NCI-H187 treated with DMSO at 0.1 percent for 48 hours (cell line): ENCODE measurements around the gene PEPD.

ENCODE experiments used
- DNase-seq: peaks from one replicate; lab custom pipeline; 2025; lab: John Stamatoyannopoulos, UW

The PEPD gene

GRCh38 chr19:33383720-33384292 lies 137.8 kb downstream of the PEPD start:
- no peak for DNase-seq

GRCh38 chr19:33382982-33383381 lies 138.6 kb downstream of the PEPD start:
- no peak for DNase-seq

DNA sequence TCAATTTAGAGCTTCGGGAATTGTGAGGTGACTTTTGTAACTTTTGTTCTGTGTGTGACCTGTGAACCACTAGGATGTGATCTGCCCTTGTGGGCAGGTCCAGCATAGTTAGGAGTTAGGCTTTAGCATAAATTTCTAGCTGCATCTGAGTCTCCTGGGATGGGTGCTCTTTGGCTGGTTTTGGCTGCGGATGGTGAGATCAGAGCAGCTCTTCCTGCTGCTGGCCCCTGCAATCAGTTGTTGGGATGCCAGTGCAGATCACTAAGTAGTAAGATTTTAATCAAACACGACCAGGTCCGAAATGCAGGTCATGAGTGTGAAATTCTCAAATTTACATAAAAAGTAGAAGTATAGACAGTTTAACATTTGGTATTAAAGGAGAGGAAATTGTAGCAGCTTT lies 139.6 kb downstream of the PEPD start:
- no peak for DNase-seq

DNA sequence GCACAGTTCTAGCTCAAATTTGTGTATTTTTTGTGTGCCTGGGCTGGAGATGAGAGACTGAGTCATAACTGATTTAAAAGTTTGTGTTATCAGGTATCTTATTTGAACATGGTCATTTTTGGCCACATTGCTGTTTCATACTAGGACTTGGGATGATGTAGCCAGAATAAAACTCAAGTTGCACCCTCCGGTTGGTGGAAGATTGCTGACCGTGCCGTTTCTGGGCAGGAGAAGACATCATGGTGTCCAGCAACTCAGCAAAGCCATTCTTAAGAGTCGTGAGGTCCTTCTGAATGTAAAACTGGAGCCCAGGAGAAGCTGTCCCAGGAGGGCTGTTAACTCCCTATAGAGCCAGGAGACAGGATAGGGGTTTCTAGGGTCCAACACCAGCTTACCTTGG lies 140.5 kb downstream of the PEPD start:
- no peak for DNase-seq

DNA sequence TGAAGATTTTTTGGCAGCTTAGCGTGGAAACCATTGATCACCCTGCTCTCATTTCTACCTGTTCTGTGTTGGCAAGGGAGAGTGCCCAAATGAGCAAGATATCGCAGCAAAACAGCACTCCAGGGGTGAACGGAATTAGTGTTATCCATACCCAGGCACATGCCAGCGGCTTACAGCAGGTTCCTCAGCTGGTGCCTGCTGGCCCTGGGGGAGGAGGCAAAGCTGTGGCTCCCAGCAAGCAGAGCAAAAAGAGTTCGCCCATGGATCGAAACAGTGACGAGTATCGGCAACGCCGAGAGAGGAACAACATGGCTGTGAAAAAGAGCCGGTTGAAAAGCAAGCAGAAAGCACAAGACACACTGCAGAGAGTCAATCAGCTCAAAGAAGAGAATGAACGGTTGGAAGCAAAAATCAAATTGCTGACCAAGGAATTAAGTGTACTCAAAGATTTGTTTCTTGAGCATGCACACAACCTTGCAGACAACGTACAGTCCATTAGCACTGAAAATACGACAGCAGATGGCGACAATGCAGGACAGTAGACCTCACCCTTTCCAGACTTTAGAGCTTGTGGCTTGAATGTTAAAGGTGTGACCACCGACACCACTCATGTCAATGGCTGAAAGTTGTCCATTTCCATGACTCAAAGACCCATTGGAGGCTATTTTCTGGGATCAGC lies 142.3 kb downstream of the PEPD start:
- no peak for DNase-seq

DNA sequence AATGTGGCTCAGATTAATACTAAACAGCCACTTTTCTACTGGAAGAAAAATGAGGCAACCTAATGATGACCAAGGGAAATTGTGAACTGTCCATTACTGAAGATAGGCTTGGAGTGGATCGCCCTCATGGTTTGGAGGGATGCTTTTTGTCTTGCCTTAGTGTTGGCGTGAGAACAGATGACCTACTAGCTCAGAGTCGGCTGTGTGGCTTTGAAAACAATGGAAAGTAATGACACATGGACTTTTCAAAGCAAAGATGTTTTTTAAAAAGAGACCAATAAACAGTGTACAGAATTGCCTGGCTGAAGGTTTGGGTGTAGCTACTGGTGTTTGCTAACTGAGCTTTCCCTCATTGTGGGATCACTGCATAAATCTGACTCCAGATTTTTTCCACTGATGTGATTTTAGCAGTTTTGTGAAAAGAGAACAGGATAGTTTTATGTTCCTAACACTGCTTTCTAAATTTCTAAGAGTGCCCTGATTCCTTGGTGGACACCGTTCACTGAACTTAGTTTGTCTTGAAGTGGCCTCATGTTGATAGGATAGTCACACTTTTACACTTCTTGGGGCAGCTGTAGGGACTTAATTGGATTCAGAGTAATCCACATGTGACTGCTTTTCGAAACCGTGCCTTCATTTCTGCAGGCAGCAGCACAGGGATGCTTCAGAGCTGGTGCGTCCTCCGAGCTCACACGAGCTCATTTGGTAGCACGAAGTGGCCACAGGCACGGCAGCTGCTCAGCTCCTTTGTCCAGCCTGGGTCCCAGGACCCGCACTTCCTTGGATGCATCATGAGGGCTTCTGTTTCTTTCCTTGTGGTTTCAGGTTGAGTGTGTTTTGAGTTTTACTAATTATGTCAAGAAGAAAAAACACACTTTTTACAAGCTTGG lies 143.8 kb downstream of the PEPD start:
- DNase-seq: no peak

DNA sequence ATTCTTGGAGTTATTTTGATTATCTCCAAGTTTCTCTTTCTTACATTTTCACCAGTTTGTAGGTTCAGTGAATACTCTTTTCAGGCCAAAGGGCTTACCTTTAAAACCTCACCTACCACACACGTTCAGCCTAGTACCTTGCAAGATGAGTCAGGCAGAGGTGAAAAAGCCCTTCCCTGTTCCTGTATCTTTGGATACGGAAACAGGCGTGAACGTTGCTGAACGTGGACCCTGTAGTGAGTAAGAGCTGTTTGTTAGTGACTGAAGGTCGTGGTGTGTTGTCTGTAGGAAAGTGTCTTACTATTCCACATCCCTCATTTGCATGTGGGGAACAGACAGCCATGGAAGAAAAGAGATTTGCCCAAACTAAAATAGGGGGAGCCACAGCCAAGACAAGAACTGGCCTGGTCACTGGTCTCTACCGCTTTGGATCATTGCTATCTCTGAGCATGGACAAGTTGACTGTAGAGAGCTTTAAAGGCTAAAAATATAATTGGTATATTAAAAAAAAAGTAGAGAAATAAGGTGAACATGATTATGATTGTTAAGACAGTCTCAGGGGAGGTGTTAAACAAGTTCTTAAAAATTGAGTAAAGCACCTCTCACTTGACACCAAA lies 144.5 kb downstream of the PEPD start:
- no peak for DNase-seq

DNA sequence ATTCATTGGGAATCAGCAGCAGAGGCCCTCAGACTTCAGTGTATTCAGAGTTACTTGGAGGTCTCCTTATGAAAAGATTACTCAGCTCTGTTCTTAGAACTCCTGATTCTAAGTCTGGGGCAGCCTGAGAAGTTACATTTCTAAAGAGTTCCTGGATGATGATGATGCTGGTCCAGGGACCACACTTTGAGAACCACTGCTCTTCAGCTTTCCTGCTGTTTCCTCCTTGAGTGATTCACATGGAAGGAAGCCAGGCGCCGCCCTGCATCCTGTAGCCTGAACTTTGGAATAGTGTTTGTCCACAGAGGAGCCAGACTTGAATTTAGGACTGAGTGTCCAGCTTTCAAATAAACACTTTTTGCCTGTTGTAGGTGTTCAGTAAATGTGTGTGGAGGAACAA lies 145.2 kb downstream of the PEPD start:
- no peak for DNase-seq

GRCh38 chr19:33375837-33376159 lies 145.8 kb downstream of the PEPD start:
- DNase-seq: no peak

GRCh38 chr19:33375156-33375836 lies 146.3 kb downstream of the PEPD start:
- DNase-seq: no peak

DNA sequence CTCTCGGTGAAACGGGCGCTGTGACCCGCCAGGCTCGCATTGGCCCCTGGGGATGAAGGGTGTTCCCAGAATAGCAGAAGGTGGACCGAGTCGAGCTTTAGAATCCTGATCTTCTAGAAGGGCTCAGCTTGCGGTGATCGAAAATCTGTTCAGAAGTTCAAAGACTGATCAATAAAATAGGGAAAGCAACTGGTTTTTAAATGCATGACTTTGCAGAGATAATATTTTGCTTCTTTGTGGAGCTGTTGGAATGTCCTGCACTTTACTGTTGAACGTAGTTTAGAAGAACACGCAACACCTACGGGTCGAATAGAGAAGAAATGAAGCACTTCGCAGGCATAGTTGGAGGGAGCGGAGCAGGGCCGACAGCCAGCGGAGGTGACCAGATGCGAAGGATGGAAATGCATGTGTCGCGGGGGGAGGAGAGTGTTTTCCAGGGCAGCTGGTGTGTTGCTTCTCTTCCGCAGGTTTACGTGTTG lies 147.3 kb downstream of the PEPD start:
- no peak for DNase-seq

GRCh38 chr19:33373453-33374235 lies 147.9 kb downstream of the PEPD start, which contains the start of gene CEBPG:
TSS of gene CEBPG (plus strand) at chr19:33373709. CDS start at chr19:33379240, 5,531 bp downstream.
- no peak for DNase-seq

GRCh38 chr19:33370783-33371182 lies 150.8 kb downstream of the PEPD start:
- DNase-seq: no peak

- DNase-seq: no peak
Observed at GRCh38 chr19:33368074-33368864, 153.3 kb downstream of the PEPD start.

GRCh38 chr19:33366897-33367296 lies 154.7 kb downstream of the PEPD start:
- DNase-seq: no peak

DNA sequence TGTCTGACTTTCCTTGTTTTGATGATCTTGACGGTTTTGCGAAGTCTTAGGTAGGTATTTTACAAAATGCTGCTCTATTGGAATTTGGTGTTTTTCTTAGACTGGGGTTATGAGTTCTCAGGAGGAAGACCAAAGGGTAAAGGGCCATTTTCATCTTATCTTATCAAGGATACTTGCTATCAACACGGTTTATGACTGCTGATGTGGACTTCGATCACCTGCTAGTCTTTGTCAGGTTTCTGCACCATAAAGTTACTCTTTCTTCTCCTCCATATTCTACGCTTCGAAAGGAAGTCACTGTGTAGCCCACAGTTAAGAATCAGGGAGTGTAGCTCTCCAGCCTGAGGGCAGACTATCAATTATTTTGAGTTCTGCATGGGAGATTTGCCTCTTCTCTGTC lies 155.5 kb downstream of the PEPD start:
- DNase-seq: no peak

- DNase-seq: no peak
Observed at GRCh38 chr19:33365691-33366090, 155.9 kb downstream of the PEPD start.

- DNase-seq: no peak
Observed at GRCh38 chr19:33363476-33363875, 158.1 kb downstream of the PEPD start.

- DNase-seq: no peak
Observed at GRCh38 chr19:33362508-33363228, 158.9 kb downstream of the PEPD start.

DNA sequence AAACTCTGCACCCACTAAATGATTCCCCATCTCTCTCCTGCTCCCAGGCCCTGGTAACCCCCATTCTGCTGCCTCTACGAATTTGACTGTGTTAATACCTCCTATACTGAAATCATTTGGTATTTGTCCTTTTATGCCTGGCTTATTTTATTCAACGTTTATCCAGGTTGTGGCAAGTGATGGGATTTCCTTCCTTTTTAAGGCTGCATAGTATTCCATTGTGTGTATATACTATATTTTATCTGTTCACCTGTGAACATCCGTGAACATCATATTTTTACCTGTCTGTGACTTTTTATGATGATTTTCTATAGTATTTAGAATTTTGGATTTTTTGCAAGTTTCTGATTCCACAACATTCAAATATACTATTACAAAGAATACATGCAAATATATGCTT lies 162.0 kb downstream of the PEPD start:
- DNase-seq: no peak
